Measurements from ENCODE around the gene MSLN. TPM values are rescaled to one million over a fixed set of nuclear protein-coding genes. Genes with fewer than 3 reads are reported as not detected.

Gene MSLN
- total and polyA plus RNA-seq, 2 experiments from 2014 or later: 0.10 TPM; not detected in 1

DNA sequence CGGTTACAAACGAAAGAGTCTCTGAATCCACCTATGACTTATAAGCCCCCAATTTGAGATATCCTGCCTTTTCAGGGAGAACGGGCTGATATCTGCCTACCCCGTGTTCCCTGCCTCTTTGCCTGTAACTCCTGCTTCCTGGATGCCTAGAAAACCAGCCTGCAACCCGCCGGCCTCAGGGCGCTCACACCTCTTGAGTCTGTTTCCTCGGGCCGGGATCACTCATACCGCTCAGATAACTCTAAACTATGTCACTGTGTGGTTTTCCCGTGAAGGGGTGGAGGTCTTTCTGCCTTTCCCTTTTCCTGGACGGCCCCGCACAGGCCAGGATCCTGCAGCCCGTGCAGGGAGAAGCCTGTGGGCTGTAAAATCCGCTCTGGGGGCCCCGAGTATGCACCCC is 17.3 kb downstream of the MSLN start (continued):
- TF ChIP-seq, protein P1, sequence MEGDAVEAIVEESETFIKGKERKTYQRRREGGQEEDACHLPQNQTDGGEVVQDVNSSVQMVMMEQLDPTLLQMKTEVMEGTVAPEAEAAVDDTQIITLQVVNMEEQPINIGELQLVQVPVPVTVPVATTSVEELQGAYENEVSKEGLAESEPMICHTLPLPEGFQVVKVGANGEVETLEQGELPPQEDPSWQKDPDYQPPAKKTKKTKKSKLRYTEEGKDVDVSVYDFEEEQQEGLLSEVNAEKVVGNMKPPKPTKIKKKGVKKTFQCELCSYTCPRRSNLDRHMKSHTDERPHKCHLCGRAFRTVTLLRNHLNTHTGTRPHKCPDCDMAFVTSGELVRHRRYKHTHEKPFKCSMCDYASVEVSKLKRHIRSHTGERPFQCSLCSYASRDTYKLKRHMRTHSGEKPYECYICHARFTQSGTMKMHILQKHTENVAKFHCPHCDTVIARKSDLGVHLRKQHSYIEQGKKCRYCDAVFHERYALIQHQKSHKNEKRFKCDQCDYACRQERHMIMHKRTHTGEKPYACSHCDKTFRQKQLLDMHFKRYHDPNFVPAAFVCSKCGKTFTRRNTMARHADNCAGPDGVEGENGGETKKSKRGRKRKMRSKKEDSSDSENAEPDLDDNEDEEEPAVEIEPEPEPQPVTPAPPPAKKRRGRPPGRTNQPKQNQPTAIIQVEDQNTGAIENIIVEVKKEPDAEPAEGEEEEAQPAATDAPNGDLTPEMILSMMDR (conservative IDR thresholded peaks at IDR 0.05; ENCODE audit: low read depth in 2 of 2): no peak
- no peak for TF ChIP-seq CREB1 (CRISPR knock-in tag; IDR thresholded peaks at IDR 0.05; ENCODE audit: low read depth)
- no peak for TF ChIP-seq NANOG (IDR thresholded peaks at IDR 0.05; ENCODE audit: borderline replicate concordance)
- TF ChIP-seq ZNF331 (CRISPR knock-in tag; IDR thresholded peaks at IDR 0.05; ENCODE audit: low read depth): no peak
- no peak for TF ChIP-seq STAT1 (IDR thresholded peaks at IDR 0.05; ENCODE audit: unreplicated experiment)
- no peak for TF ChIP-seq REST (IDR thresholded peaks at IDR 0.05; ENCODE audit: unreplicated experiment)

- Histone ChIP-seq H3K79me2 (replicated peaks; ENCODE audit: insufficient read depth) (no peaks in the 10 kb centered on the region), H2AFZ (no peak overlapping the region), H3K27ac (ENCODE audit: low read depth) (no peak overlapping the region), H3K9me2 (ENCODE audit: insufficient read depth) (no peaks in the 10 kb centered on the region), H3F3A (replicated peaks; ENCODE audit: low read depth) (peaks cover 3% of the 10 kb centered on the region; the same call in 1 of the 2 replicates), H3K4me1 (ENCODE audit: insufficient read depth) (no peaks in the 10 kb centered on the region), H3K4me2 (no peak overlapping the region), H3K36me3 (ENCODE audit: insufficient read depth) (no peaks in the 10 kb centered on the region), H4K20me1 (replicated peaks; ENCODE audit: insufficient read depth) (no peaks in the 10 kb centered on the region), H3K4me3 (no peak overlapping the region), H3K27me3 (ENCODE audit: insufficient read depth) (no peaks in the 10 kb centered on the region)
- H3K4me3 Mint-ChIP-seq: no peak overlapping the region
- no peaks in the 10 kb centered on the region for H3K4me1 Mint-ChIP-seq
- H3K27me3 Mint-ChIP-seq (ENCODE audit: insufficient read depth, low read depth, poor library complexity): peaks cover 10% of the 10 kb centered on the region
- TF ChIP-seq JUNB (IDR thresholded peaks at IDR 0.05; ENCODE audit: unreplicated experiment): no peak
- no peaks in the 10 kb centered on the region for H3K36me3 Mint-ChIP-seq (ENCODE audit: low read depth)
- no peak for DNase-seq (ENCODE audit: low spot score)
- ATAC-seq: no peak; the same call in 2 of the 3 replicates
- H3K9me3 Mint-ChIP-seq: no peaks in the 10 kb centered on the region
- H3K27ac Mint-ChIP-seq: no peak overlapping the region
Measured at GRCh38 chr16:778447-778846, 17.9 kb downstream of the MSLN start.

DNA sequence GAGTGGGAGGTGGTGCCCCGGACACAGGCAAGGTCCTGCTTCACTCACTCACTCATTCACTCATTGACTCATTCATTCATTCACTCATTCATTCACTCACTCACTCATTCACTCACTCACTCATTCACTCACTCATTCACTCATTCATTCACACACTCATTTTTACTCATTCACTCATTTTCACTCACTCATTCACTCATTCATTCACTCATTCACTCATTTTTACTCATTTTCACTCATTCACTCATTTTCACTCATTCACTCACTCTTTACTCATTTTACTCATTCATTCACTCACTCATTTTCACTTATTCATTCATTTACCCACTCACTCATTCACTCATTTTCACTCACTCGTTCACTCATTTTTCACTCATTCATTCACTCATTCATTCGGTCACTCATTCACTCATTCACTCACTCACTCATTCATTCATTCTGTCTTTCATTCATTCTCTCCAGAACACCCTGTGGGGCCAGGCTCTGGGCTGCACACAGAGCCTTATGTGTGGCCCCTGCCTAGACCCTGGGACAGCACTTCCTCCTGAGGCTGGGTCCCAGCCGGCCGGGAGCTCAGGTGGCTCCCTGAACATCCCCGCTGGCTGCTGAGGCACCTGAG is 18.5 kb downstream of the MSLN start:
- Mint-ChIP-seq H3K4me1 (no peaks in the 10 kb centered on the region), H3K36me3 (ENCODE audit: low read depth) (no peaks in the 10 kb centered on the region), H3K27me3 (ENCODE audit: insufficient read depth, low read depth, poor library complexity) (peaks cover 7% of the 10 kb centered on the region), H3K4me3 (no peak overlapping the region), H3K27ac (no peak overlapping the region), H3K9me3 (no peaks in the 10 kb centered on the region)
- Histone ChIP-seq H3K27me3 (ENCODE audit: insufficient read depth) (no peaks in the 10 kb centered on the region), H3K4me3 (no peak overlapping the region), H4K20me1 (replicated peaks; ENCODE audit: insufficient read depth) (no peaks in the 10 kb centered on the region), H3K9me2 (ENCODE audit: insufficient read depth) (no peaks in the 10 kb centered on the region), H3K36me3 (ENCODE audit: insufficient read depth) (no peaks in the 10 kb centered on the region), H2AFZ (no peak overlapping the region), H3K4me1 (ENCODE audit: insufficient read depth) (no peaks in the 10 kb centered on the region), H3K27ac (ENCODE audit: low read depth) (no peak overlapping the region), H3F3A (replicated peaks; ENCODE audit: low read depth) (peaks cover 3% of the 10 kb centered on the region; the same call in 1 of the 2 replicates), H3K4me2 (no peak overlapping the region), H3K79me2 (replicated peaks; ENCODE audit: insufficient read depth) (no peaks in the 10 kb centered on the region)
- no peak for DNase-seq (ENCODE audit: low spot score)
- no peak for ATAC-seq
- TF ChIP-seq POLR2AphosphoS5 (IDR thresholded peaks at IDR 0.05; ENCODE audit: low read depth) (no peak), ZNF114 (CRISPR knock-in tag; IDR thresholded peaks at IDR 0.05) (no peak), STAT1 (IDR thresholded peaks at IDR 0.05; ENCODE audit: unreplicated experiment) (no peak)
